Body of pancreas (tissue), 4 donors: ENCODE measurements around the gene ATP2B2. TPM values are rescaled to one million over a fixed set of nuclear protein-coding genes. Genes with fewer than 3 reads are reported as not detected.

Experiments used
- ATAC-seq: fragments of 150-250 bp; one replicate; pipeline ENCODE4 v1.9.1; 2016
- DNase-seq, 4 donors: peaks; one replicate each; pipeline ENCODE4 v3.0.0-alpha.2; 2019
- H3K27ac ChIP-seq, 4 donors: fragments of 200-600 bp; sonication (generic); 1 replicate in 3 of 4; 2 replicates in 1 of 4; pipeline versions ENCODE4 v1.5.1 to v1.6.1; 2016 to 2019; ENCODE audit warnings: mild to moderate bottlenecking in 1 of 4, mixed read lengths in 1 of 4, moderate library complexity in 1 of 4
- H3K27me3 ChIP-seq, 2 donors: fragments of 200-600 bp; sonication (generic); one replicate each; pipeline ENCODE4 v1.6.0; 2016; ENCODE audit warnings: mild to moderate bottlenecking in 1 of 2
- H3K36me3 ChIP-seq, 2 donors: fragments of 200-600 bp; sonication (generic); replicated peaks in 1 of 2; 2 replicates each; pipeline ENCODE4 v1.5.1; 2016; ENCODE audit warnings: low read depth in 2 of 2; ENCODE audit not compliant: insufficient read depth in 1 of 2
- H3K4me1 ChIP-seq: fragments of 200-600 bp; sonication (generic); one replicate; pipeline ENCODE4 v1.6.0; 2016
- H3K4me3 ChIP-seq, 2 donors: fragments of 200-600 bp; sonication (generic); 1 replicate in 1 of 2; 2 replicates in 1 of 2; pipeline ENCODE4 v1.5.1; 2016 to 2019
- H3K9me3 ChIP-seq, 3 donors: fragments of 200-600 bp; sonication (generic); 1 replicate in 2 of 3; 2 replicates in 1 of 3; pipeline ENCODE4 v1.5.1; 2016
- POLR2A ChIP-seq, 3 donors: fragments of 450-650 bp; IDR thresholded peaks; one replicate each; pipeline ENCODE4 v1.6.1; 2016; ENCODE audit warnings: antibody characterized with exemption in 3 of 3, mild to moderate bottlenecking in 2 of 3
- WGBS, 2 donors: methylation state at CpG; one replicate each; pipeline ENCODE4 v1.1.5; 2017; 5-methylcytosine and 5-hydroxymethylcytosine counted together
- intact Hi-C: fragments of 100-400 bp; cut with DNase I; formaldehyde crosslinking; loops from one replicate; pipeline ENCODE4 v1.15.1; 2023
- total RNA-seq, 2 donors: library from RNA; depleted of rRNA; stranded (reverse); fragments of >200 nt; gene quantifications; one replicate each; pipeline ENCODE4 v1.1.0, GENCODE V29; 2016
- TF ChIP-seq, protein P1 (sequence below), 7 experiments: fragments of 450-650 bp in 4 of 7; fragments of 200-600 bp in 3 of 7; sonication (generic) in 3 of 7; IDR thresholded peaks; one replicate each; pipeline ENCODE4 v1.5.1; 2016 to 2019; ENCODE audit warnings: antibody characterized with exemption in 7 of 7

The ATP2B2 gene
- total RNA-seq, 2 donors from 2014 or later, result 0.52 TPM; not detected in 1

DNA sequence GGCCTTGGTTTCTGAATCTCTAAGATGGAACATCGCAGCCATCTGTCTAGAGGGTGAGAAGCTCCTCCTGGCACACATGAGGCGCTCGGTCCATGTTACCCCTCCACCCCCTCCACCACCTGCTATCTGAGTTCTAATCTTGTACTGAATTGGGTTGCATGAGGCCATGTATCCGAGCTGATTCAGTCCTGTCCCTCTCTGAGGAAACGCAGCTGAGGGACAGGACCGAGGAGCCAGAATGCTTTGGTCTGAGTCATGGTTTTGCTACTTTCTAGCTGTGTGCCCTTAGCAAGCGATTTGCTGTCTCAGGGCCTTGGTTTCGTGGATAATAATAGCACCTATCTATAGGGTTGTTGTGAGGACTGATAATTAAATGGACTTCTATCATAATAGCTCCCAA is 96.7 kb downstream of the ATP2B2 start:
- 72 to 79% methylated on average over 8 of the region's 8 CpGs for WGBS, 2 donors
- no peak for TF ChIP-seq POLR2A (IDR thresholded peaks at IDR 0.05)
- TF ChIP-seq, protein P1, sequence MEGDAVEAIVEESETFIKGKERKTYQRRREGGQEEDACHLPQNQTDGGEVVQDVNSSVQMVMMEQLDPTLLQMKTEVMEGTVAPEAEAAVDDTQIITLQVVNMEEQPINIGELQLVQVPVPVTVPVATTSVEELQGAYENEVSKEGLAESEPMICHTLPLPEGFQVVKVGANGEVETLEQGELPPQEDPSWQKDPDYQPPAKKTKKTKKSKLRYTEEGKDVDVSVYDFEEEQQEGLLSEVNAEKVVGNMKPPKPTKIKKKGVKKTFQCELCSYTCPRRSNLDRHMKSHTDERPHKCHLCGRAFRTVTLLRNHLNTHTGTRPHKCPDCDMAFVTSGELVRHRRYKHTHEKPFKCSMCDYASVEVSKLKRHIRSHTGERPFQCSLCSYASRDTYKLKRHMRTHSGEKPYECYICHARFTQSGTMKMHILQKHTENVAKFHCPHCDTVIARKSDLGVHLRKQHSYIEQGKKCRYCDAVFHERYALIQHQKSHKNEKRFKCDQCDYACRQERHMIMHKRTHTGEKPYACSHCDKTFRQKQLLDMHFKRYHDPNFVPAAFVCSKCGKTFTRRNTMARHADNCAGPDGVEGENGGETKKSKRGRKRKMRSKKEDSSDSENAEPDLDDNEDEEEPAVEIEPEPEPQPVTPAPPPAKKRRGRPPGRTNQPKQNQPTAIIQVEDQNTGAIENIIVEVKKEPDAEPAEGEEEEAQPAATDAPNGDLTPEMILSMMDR (IDR thresholded peaks at IDR 0.05), result no peak
- no peaks in the 10 kb centered on the region for H3K9me3 ChIP-seq
- no peak overlapping the region for H3K27ac ChIP-seq
- intact Hi-C loops, result no loop called here
- no peaks in the 10 kb centered on the region for H3K27me3 ChIP-seq
- ATAC-seq (no peak), DNase-seq (no peak)
- no peaks in the 10 kb centered on the region for H3K4me1 ChIP-seq
- no peaks in the 10 kb centered on the region for H3K36me3 ChIP-seq
- no peak overlapping the region for H3K4me3 ChIP-seq

DNA sequence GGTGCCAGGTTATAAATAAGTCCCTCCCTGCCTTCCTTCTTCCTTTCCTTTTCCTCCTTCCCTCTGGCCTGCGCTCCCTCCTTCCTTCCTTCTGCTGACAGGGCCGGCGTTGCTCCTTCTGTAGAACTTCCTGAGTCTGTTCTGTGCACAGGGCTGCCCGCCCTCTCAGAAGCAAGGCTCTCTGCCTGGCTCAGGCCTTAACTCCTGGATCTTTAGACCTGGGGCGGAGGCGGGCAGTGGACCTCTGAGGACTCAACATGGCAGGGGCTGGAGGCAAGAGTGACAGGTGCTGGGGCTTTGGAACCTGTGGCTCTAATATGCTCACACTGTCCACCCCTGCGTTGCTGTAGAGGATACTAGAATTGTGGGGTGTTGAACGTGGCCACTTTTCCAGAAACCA is 98.0 kb downstream of the ATP2B2 start:
- ATAC-seq, result no peak
- no peak for TF ChIP-seq POLR2A (IDR thresholded peaks at IDR 0.05)
- TF ChIP-seq, protein P1 (IDR thresholded peaks at IDR 0.05), result no peak
- Histone ChIP-seq H3K27ac (no peak overlapping the region), H3K36me3 (no peaks in the 10 kb centered on the region), H3K9me3 (no peaks in the 10 kb centered on the region), H3K4me3 (no peak overlapping the region), H3K27me3 (no peaks in the 10 kb centered on the region), H3K4me1 (no peaks in the 10 kb centered on the region)
- no peak for DNase-seq
- 77 to 79% methylated on average over 8 of the region's 8 CpGs for WGBS, 2 donors
- intact Hi-C loops, result no loop called here

DNA sequence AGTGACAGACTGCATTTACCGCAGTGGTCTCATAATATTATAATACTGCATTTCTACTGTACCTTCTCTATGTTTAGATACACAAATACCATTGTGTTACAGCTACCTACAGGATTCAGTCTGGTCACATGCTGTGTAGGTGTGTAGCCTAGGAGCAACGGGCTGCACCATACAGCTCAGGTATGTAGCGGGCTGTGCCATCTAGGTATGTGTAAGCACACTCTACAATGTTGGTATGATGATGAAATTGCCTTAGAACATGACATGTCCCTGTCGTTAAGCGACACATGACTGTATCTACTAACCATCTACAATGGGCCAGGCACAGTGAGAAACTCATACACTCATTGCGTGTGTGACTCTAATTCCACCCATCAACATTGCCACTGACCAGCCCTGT is 99.0 kb downstream of the ATP2B2 start:
- no peaks in the 10 kb centered on the region for H3K4me1 ChIP-seq
- no peaks in the 10 kb centered on the region for H3K9me3 ChIP-seq
- H3K27me3 ChIP-seq, result no peaks in the 10 kb centered on the region
- TF ChIP-seq, protein P1 (IDR thresholded peaks at IDR 0.05), result no peak
- no peak for TF ChIP-seq POLR2A (IDR thresholded peaks at IDR 0.05)
- ATAC-seq (no peak), DNase-seq (no peak)
- H3K4me3 ChIP-seq, result no peak overlapping the region
- intact Hi-C loops, result no loop called here
- H3K27ac ChIP-seq, result no peak overlapping the region
- WGBS, 2 donors, result 54 to 71% methylated on average over 6 of the region's 6 CpGs
- no peaks in the 10 kb centered on the region for H3K36me3 ChIP-seq

DNA sequence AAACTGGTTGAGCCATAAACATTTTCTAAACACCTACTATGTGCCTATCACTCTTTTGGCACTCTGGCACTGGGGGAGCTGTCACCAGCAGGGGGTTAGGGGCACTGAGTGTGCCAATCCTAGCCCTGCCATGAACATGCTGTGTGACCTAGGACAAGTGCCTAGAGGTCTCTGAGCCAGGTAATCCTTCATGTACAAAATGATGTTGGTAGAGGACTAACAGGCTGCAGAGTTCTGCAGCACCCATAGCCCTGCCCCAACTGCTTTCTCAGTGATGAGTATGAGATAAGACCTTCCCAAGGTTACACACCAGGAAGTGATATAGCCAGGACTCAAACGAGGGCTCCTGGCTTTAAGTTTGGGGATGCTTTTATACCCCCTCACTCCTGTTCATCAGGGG is 99.6 kb downstream of the ATP2B2 start:
- no peak for ATAC-seq
- intact Hi-C loops, result no loop called here
- Histone ChIP-seq H3K4me1 (no peaks in the 10 kb centered on the region), H3K9me3 (no peaks in the 10 kb centered on the region), H3K27me3 (no peaks in the 10 kb centered on the region), H3K4me3 (no peak overlapping the region), H3K36me3 (no peaks in the 10 kb centered on the region), H3K27ac (no peak overlapping the region)
- DNase-seq, result no peak
- 25% methylated on average over 1 of the region's 1 CpG; no CpG with 5 or more reads in 1 of the 2 donors for WGBS, 2 donors
- TF ChIP-seq POLR2A (IDR thresholded peaks at IDR 0.05), result no peak
- TF ChIP-seq, protein P1 (IDR thresholded peaks at IDR 0.05), result no peak

DNA sequence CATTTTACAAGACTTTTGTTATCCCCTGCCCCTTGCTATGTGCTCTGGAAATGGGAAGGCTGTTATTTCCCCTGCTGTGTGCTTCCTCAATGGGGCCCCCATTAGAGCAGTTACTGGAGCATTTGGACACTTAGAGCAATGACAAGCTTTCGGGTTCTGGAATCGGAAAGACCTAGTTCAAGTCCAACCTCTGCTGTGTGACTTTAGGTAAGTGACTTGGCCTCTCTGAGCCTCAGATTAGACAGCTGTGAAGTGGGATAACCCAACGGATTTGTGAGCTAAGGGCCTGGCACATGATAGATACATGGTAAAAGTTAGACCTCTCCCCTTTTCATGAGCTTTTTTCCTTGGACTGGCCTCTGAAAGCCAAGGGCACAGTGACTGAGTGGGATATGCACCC is 100.5 kb downstream of the ATP2B2 start:
- no peak for ATAC-seq
- H3K36me3 ChIP-seq, result no peaks in the 10 kb centered on the region
- no peaks in the 10 kb centered on the region for H3K27me3 ChIP-seq
- TF ChIP-seq POLR2A (IDR thresholded peaks at IDR 0.05), result no peak
- TF ChIP-seq, protein P1 (IDR thresholded peaks at IDR 0.05), result no peak
- H3K27ac ChIP-seq, result no peak overlapping the region
- DNase-seq, result no peak
- no peaks in the 10 kb centered on the region for H3K9me3 ChIP-seq
- intact Hi-C loops, result no loop called here
- 50 to 69% methylated on average over 1 to 3 of the region's 3 CpGs for WGBS, 2 donors
- H3K4me1 ChIP-seq, result no peaks in the 10 kb centered on the region
- H3K4me3 ChIP-seq, result no peak overlapping the region
